ENCODE measurements around the gene ARID5B.
"Not testable (repeated sequence)": the region's sequence is repeated elsewhere in the genome, so short reads cannot be mapped to it uniquely, and the experiment has no call there.

Gene ARID5B

GRCh38 chr10:61974601-61975390 is 73.3 kb downstream of the ARID5B start:
- FAIRE-seq (no peak), DNase-seq (ENCODE audit: insufficient read length, low spot score) (no peak)
- TF ChIP-seq CTCF (IDR thresholded peaks at IDR 0.05; ENCODE audit: insufficient read depth, missing control alignments), result no peak

GRCh38 chr10:61975391-61975932 is 74.0 kb downstream of the ARID5B start:
- no peak for TF ChIP-seq CTCF (IDR thresholded peaks at IDR 0.05; ENCODE audit: insufficient read depth, missing control alignments)
- FAIRE-seq (no peak), DNase-seq (ENCODE audit: insufficient read length, low spot score) (no peak)

- not testable (repeated sequence) for FAIRE-seq; DNase-seq (ENCODE audit: insufficient read length, low spot score)
These were observed 75.6 kb downstream of the ARID5B start for GRCh38 chr10:61976951-61977721.

- no peak for DNase-seq (ENCODE audit: insufficient read length, low spot score)
- FAIRE-seq, result no peak
These were observed 77.5 kb downstream of the ARID5B start for GRCh38 chr10:61978965-61979364.

GRCh38 chr10:61981460-61981859 is 80.0 kb downstream of the ARID5B start:
- FAIRE-seq, result no peak

More at GRCh38 chr10:61978965-61979364, 77.5 kb downstream of the ARID5B start:
- no peak for TF ChIP-seq CTCF (IDR thresholded peaks at IDR 0.05; ENCODE audit: insufficient read depth, missing control alignments)

GRCh38 chr10:61983255-61983654 is 81.8 kb downstream of the ARID5B start:
- FAIRE-seq, result no peak
- no peak for TF ChIP-seq CTCF (IDR thresholded peaks at IDR 0.05; ENCODE audit: insufficient read depth, missing control alignments)

More at GRCh38 chr10:61981460-61981859, 80.0 kb downstream of the ARID5B start:
- DNase-seq (ENCODE audit: insufficient read length, low spot score), result no peak
- TF ChIP-seq CTCF (IDR thresholded peaks at IDR 0.05; ENCODE audit: insufficient read depth, missing control alignments), result no peak

GRCh38 chr10:61984803-61985418 is 83.4 kb downstream of the ARID5B start:
- DNase-seq (ENCODE audit: insufficient read length, low spot score), result no peak
- no peak for TF ChIP-seq CTCF (IDR thresholded peaks at IDR 0.05; ENCODE audit: insufficient read depth, missing control alignments)
- no peak for FAIRE-seq

More at GRCh38 chr10:61983255-61983654, 81.8 kb downstream of the ARID5B start:
- no peak for DNase-seq (ENCODE audit: insufficient read length, low spot score)

Measured in D721Med (cell line).